Measurements from ENCODE around the gene PRSS33. TPM values are rescaled to one million over a fixed set of nuclear protein-coding genes. Genes with fewer than 3 reads are reported as not detected.

The PRSS33 gene
- total RNA-seq, 1 experiment from 2014 or later: not detected

DNA sequence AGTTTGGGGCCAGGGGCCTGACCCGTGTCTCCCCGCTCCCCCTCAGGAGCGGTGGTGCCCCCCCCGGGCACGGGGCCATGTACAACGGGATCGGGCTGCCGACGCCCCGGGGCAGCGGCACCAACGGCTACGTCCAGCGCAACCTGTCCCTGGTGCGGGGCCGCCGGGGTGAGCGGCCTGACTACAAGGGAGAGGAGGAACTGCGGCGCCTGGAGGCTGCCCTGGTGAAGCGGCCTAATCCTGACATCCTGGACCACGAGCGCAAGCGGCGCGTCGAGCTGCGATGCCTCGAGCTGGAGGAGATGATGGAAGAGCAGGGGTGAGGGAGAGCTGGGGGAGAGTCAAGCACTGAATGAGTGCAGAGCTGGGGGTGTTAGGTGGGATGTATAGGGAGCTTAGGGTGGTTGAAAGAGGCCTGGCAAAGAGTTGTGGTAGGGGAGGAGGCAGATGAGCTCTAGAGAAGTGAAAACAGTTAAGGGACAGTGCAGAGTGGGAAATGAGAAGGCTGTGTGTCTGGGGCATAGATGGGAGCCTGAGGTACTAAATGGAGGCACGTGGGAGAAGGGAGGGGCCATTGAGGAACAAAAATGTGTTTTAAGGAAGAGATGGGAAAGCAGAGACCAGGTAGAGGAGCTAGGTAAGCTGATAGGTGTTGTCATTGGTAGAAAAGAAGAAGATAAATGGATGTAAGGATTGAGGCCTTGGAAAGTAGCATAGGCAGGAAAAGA lies 30.9 kb downstream of the PRSS33 start:
- intact Hi-C loops (cut with micrococcal nuclease; ENCODE audit: unreplicated experiment): no loop called here
- Histone ChIP-seq H3K4me1 (ENCODE audit: insufficient read depth, low read length, poor library complexity, severe bottlenecking) (peaks cover 22% of the 10 kb centered on the region), H3K4me3 (ENCODE audit: low read depth, low read length, poor library complexity, severe bottlenecking) (no peak overlapping the region), H3K27me3 (replicated peaks; ENCODE audit: insufficient read depth, low read depth, low read length, poor library complexity) (no peaks in the 10 kb centered on the region), H3K27ac (ENCODE audit: low read depth, low read length, poor library complexity, severe bottlenecking) (no peak overlapping the region), H3K9me3 (ENCODE audit: low read depth, low read length, poor library complexity, severe bottlenecking) (no peaks in the 10 kb centered on the region), H3K36me3 (ENCODE audit: insufficient read depth, low read length, poor library complexity, severe bottlenecking) (peaks cover 73% of the 10 kb centered on the region)
- no peak for TF ChIP-seq EZH2 (IDR thresholded peaks at IDR 0.05; ENCODE audit: borderline replicate concordance, low read depth, low read length, poor library complexity, severe bottlenecking)
- TF ChIP-seq, protein P1, sequence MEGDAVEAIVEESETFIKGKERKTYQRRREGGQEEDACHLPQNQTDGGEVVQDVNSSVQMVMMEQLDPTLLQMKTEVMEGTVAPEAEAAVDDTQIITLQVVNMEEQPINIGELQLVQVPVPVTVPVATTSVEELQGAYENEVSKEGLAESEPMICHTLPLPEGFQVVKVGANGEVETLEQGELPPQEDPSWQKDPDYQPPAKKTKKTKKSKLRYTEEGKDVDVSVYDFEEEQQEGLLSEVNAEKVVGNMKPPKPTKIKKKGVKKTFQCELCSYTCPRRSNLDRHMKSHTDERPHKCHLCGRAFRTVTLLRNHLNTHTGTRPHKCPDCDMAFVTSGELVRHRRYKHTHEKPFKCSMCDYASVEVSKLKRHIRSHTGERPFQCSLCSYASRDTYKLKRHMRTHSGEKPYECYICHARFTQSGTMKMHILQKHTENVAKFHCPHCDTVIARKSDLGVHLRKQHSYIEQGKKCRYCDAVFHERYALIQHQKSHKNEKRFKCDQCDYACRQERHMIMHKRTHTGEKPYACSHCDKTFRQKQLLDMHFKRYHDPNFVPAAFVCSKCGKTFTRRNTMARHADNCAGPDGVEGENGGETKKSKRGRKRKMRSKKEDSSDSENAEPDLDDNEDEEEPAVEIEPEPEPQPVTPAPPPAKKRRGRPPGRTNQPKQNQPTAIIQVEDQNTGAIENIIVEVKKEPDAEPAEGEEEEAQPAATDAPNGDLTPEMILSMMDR (conservative IDR thresholded peaks at IDR 0.05; ENCODE audit: low read depth, low read length): no peak
- POLR2A ChIA-PET (ENCODE audit: low non-redundant PET): no interaction called here
- BruUV-seq (replicated peaks): no TSS peak
- CTCF ChIA-PET: no interaction called here
- DNase-seq (ENCODE audit: low spot score): no peak

DNA sequence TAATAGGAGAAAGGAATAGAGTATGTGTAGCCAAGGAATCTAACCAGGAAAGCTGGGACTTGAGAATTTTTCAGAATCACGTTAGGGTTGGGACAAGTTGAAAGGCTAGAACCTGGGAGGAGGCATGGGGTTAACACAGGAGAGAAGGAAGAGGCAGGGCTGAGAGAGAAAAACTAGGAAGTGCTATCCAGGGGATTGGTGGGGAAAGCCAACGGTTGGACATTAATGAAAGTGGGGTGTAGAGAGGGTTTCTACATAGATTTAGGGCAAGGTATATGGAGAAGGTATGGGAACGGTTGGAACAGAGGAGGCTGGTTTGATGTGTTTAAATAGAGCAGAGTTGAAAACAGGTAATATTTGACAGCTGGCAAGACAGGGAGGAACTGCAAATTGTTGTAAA lies 32.2 kb downstream of the PRSS33 start:
- BruUV-seq (replicated peaks): no TSS peak
- Histone ChIP-seq H3K27ac (ENCODE audit: low read depth, low read length, poor library complexity, severe bottlenecking) (peak overlapping the region; percentile 58), H3K36me3 (ENCODE audit: insufficient read depth, low read length, poor library complexity, severe bottlenecking) (peaks cover 61% of the 10 kb centered on the region), H3K27me3 (replicated peaks; ENCODE audit: insufficient read depth, low read depth, low read length, poor library complexity) (no peaks in the 10 kb centered on the region), H3K4me3 (ENCODE audit: low read depth, low read length, poor library complexity, severe bottlenecking) (peak overlapping the region; percentile 97), H3K4me1 (ENCODE audit: insufficient read depth, low read length, poor library complexity, severe bottlenecking) (peaks cover 32% of the 10 kb centered on the region), H3K9me3 (ENCODE audit: low read depth, low read length, poor library complexity, severe bottlenecking) (no peaks in the 10 kb centered on the region)
- intact Hi-C loops (cut with micrococcal nuclease; ENCODE audit: unreplicated experiment): no loop called here
- CTCF ChIA-PET: no interaction called here
- POLR2A ChIA-PET (ENCODE audit: low non-redundant PET): no interaction called here
- TF ChIP-seq EZH2 (IDR thresholded peaks at IDR 0.05; ENCODE audit: borderline replicate concordance, low read depth, low read length, poor library complexity, severe bottlenecking): no peak
- TF ChIP-seq, protein P1 (conservative IDR thresholded peaks at IDR 0.05; ENCODE audit: low read depth, low read length): no peak
- DNase-seq (ENCODE audit: low spot score): no peak

DNA sequence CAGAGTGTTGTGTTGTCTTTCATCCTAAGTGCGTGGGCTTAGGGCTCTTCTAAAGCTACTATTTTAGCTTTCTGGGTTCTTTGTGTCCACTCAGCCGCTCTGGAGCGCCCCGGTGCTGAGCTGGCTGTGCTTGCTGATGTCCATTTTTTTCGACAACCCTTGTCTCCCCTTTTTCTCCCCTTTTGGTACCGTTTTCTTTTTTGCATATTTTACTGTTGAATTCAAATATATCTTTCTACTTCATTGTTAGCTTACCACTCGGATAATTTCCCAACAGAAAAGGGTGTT lies 33.7 kb downstream of the PRSS33 start:
- CTCF ChIA-PET: no interaction called here
- POLR2A ChIA-PET (ENCODE audit: low non-redundant PET): no interaction called here
- Histone ChIP-seq H3K9me3 (ENCODE audit: low read depth, low read length, poor library complexity, severe bottlenecking) (no peaks in the 10 kb centered on the region), H3K36me3 (ENCODE audit: insufficient read depth, low read length, poor library complexity, severe bottlenecking) (peaks cover 46% of the 10 kb centered on the region), H3K27ac (ENCODE audit: low read depth, low read length, poor library complexity, severe bottlenecking) (peak overlapping the region; percentile 100), H3K4me3 (ENCODE audit: low read depth, low read length, poor library complexity, severe bottlenecking) (peak overlapping the region; percentile 97), H3K27me3 (replicated peaks; ENCODE audit: insufficient read depth, low read depth, low read length, poor library complexity) (no peaks in the 10 kb centered on the region), H3K4me1 (ENCODE audit: insufficient read depth, low read length, poor library complexity, severe bottlenecking) (peaks cover 32% of the 10 kb centered on the region)
- BruUV-seq (replicated peaks): no TSS peak
- intact Hi-C loops (cut with micrococcal nuclease; ENCODE audit: unreplicated experiment): no loop called here
- TF ChIP-seq, protein P1 (conservative IDR thresholded peaks at IDR 0.05; ENCODE audit: low read depth, low read length): no peak
- TF ChIP-seq EZH2 (IDR thresholded peaks at IDR 0.05; ENCODE audit: borderline replicate concordance, low read depth, low read length, poor library complexity, severe bottlenecking): no peak
- no peak for DNase-seq (ENCODE audit: low spot score)
